Right atrium auricular region (tissue), 2 donors: ENCODE results near the gene CEP63. TPM values are rescaled to one million over a fixed set of nuclear protein-coding genes. Genes with fewer than 3 reads are reported as not detected.
A peak's percentile ranks its signal among the peaks of the same experiment; 100 is the strongest.

ENCODE experiments used
- DNase-seq: peaks from one replicate; pipeline ENCODE4 v3.0.0-alpha.2; 2019; ENCODE audit warnings: low spot score
- H3K27ac ChIP-seq, 2 donors: fragments of 200-600 bp; sonication (generic); 1 replicate in 1 of 2; 2 replicates in 1 of 2; pipeline ENCODE4 v1.5.1; 2016 to 2019
- H3K27me3 ChIP-seq, 2 donors: fragments of 200-600 bp; sonication (generic); one replicate each; pipeline versions ENCODE4 v1.5.1 to v1.6.0; 2017 to 2019
- H3K36me3 ChIP-seq: fragments of 200-600 bp; sonication (generic); one replicate; pipeline ENCODE4 v1.5.1; 2016
- H3K4me1 ChIP-seq, 2 donors: fragments of 200-600 bp; sonication (generic); one replicate each; pipeline versions ENCODE4 v1.5.1 to v1.6.0; 2017 to 2019
- H3K4me3 ChIP-seq, 2 donors: fragments of 200-600 bp; sonication (generic); 1 replicate in 1 of 2; 2 replicates in 1 of 2; pipeline ENCODE4 v1.5.1; 2017 to 2019; ENCODE audit warnings: mild to moderate bottlenecking in 1 of 2, moderate library complexity in 1 of 2
- H3K9me3 ChIP-seq, 2 donors: fragments of 200-600 bp; sonication (generic); one replicate each; pipeline ENCODE4 v1.5.1; 2019
- total RNA-seq, 2 donors: library from RNA; depleted of rRNA; stranded (reverse); fragments of >200 nt; gene quantifications; one replicate each; pipeline ENCODE4 v1.1.0, GENCODE V29; 2016
- TF ChIP-seq, protein P1 (sequence below), 2 donors: fragments of 200-600 bp; sonication (generic); IDR thresholded peaks; one replicate each; pipeline ENCODE4 v1.5.1; 2019; ENCODE audit warnings: antibody characterized with exemption in 2 of 2

Gene CEP63
- total RNA-seq = 10 to 100 TPM; 16.1 to 27.8 TPM

GRCh38 chr3:134485718-134486576 is at the start of gene CEP63, which contains the start of gene ANAPC13:
CEP63 (plus strand) TSS chr3:134486057; CDS start chr3:134495321, 9,264 bp downstream.
ANAPC13 (minus strand) TSS chr3:134485985; CDS start chr3:134482904, 3,081 bp downstream.
- Histone ChIP-seq H3K27me3 (no peaks in the 10 kb centered on the region), H3K27ac (peak within 1 kb of the TSS; percentile 91 to 97), H3K4me3 (peak within 1 kb of the TSS; percentile 71 to 75), H3K36me3 (peaks cover 17% of the 10 kb centered on the region), H3K9me3 (no peaks in the 10 kb centered on the region), H3K4me1 (peaks cover 0 to 41% of the 10 kb centered on the region in 2 donors)
- DNase-seq = peak; percentile 97
- TF ChIP-seq, protein P1, sequence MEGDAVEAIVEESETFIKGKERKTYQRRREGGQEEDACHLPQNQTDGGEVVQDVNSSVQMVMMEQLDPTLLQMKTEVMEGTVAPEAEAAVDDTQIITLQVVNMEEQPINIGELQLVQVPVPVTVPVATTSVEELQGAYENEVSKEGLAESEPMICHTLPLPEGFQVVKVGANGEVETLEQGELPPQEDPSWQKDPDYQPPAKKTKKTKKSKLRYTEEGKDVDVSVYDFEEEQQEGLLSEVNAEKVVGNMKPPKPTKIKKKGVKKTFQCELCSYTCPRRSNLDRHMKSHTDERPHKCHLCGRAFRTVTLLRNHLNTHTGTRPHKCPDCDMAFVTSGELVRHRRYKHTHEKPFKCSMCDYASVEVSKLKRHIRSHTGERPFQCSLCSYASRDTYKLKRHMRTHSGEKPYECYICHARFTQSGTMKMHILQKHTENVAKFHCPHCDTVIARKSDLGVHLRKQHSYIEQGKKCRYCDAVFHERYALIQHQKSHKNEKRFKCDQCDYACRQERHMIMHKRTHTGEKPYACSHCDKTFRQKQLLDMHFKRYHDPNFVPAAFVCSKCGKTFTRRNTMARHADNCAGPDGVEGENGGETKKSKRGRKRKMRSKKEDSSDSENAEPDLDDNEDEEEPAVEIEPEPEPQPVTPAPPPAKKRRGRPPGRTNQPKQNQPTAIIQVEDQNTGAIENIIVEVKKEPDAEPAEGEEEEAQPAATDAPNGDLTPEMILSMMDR (IDR thresholded peaks at IDR 0.05) = no peak

GRCh38 chr3:134437211-134437752 is 48.6 kb upstream of the CEP63 start:
- no peak overlapping the region for H3K4me3 ChIP-seq
- no peaks in the 10 kb centered on the region for H3K36me3 ChIP-seq
- no peaks in the 10 kb centered on the region for H3K27me3 ChIP-seq
- TF ChIP-seq, protein P1 (IDR thresholded peaks at IDR 0.05) = no peak
- no peaks in the 10 kb centered on the region for H3K9me3 ChIP-seq
- DNase-seq = no peak
- H3K4me1 ChIP-seq = no peaks in the 10 kb centered on the region
- no peak overlapping the region for H3K27ac ChIP-seq

DNA sequence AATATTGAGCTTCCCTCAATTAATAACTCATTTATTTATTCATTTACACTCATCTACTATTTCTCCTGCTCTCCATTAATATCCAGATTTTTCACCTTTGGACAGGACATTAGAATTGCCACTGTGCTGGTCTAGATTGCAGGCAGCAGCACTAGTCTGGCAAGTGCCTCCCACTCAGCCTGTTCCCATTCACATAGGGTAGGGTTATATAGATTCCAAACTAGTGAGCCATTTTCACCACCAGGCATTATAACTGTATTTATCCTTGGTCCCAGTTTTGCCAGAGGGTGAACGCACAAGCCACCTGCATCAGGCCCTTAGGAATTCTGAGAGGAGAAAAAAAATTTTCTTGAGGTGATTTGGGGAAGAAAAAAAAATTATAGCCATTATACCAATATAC is 44.5 kb upstream of the CEP63 start:
- no peak for DNase-seq
- no peak overlapping the region for H3K4me3 ChIP-seq
- no peaks in the 10 kb centered on the region for H3K27me3 ChIP-seq
- H3K4me1 ChIP-seq = peaks cover 0 to 12% of the 10 kb centered on the region in 2 donors
- TF ChIP-seq, protein P1 (IDR thresholded peaks at IDR 0.05) = no peak
- no peaks in the 10 kb centered on the region for H3K36me3 ChIP-seq
- H3K9me3 ChIP-seq = peaks cover 0 to 6% of the 10 kb centered on the region in 2 donors
- H3K27ac ChIP-seq = no peak overlapping the region

- Histone ChIP-seq H3K4me3 (no peak overlapping the region), H3K27me3 (no peaks in the 10 kb centered on the region), H3K36me3 (no peaks in the 10 kb centered on the region), H3K4me1 (peaks cover 0 to 17% of the 10 kb centered on the region in 2 donors), H3K9me3 (peaks cover 0 to 6% of the 10 kb centered on the region in 2 donors), H3K27ac (no peak overlapping the region)
- no peak for DNase-seq
- TF ChIP-seq, protein P1 (IDR thresholded peaks at IDR 0.05) = no peak
These were observed 44.0 kb upstream of the CEP63 start for GRCh38 chr3:134441821-134442220.

- TF ChIP-seq, protein P1 (IDR thresholded peaks at IDR 0.05) = no peak
- H3K9me3 ChIP-seq = peaks cover 0 to 6% of the 10 kb centered on the region in 2 donors
- DNase-seq = no peak
- H3K27me3 ChIP-seq = no peaks in the 10 kb centered on the region
- no peak overlapping the region for H3K4me3 ChIP-seq
- peaks cover 0 to 28% of the 10 kb centered on the region in 2 donors for H3K4me1 ChIP-seq
- H3K27ac ChIP-seq = no peak overlapping the region
- no peaks in the 10 kb centered on the region for H3K36me3 ChIP-seq
These were observed 40.8 kb upstream of the CEP63 start for GRCh38 chr3:134445095-134445494.
